NCI-H510A (cell line): ENCODE measurements around the gene MYO1E.
"Not testable (repeated sequence)": the region's sequence is repeated elsewhere in the genome, so short reads cannot be mapped to it uniquely, and the experiment has no call there.

Experiments used
- DNase-seq: peaks from one replicate; lab custom pipeline; 2025; lab: John Stamatoyannopoulos, UW

Gene MYO1E

DNA sequence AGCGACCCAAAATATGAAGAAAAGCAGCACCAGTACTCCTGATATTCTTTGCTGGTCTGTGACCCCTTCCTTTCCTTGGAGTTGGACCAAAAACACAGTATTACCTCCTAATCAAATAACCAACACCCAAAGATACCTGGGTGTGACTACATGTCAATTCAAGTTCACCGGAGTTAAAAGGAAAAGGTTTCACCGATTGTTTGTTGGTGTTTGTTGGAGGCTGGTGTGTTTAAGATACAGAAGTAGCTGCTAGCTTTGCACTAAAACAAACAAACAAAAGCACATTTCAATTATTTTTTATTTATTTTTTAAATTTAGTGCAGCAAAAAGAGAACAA lies 81.5 kb downstream of the MYO1E start:
- DNase-seq: no peak

GRCh38 chr15:59290295-59291212 lies 82.1 kb downstream of the MYO1E start:
- DNase-seq: no peak

DNA sequence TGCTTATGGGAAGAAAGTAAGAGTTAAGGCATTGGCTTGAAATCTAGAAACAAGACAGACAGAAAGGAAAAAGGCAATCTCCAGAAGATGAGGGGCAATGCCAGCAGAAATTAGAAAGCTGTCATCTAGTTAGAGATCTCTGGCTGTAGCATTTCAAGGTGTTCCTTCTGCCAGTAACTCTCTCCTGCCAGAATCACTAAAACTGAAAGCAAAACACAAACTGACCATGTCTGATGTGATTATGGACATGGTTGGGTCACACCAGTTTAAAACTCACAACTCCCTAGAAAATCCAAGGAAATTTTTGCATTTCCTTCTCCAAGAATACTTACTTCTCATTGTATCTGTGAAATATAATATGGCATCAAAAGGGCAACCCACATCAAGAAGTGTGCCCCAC lies 83.1 kb downstream of the MYO1E start:
- no peak for DNase-seq

- DNase-seq: no peak
Observed at GRCh38 chr15:59283717-59284391, 88.8 kb downstream of the MYO1E start.

DNA sequence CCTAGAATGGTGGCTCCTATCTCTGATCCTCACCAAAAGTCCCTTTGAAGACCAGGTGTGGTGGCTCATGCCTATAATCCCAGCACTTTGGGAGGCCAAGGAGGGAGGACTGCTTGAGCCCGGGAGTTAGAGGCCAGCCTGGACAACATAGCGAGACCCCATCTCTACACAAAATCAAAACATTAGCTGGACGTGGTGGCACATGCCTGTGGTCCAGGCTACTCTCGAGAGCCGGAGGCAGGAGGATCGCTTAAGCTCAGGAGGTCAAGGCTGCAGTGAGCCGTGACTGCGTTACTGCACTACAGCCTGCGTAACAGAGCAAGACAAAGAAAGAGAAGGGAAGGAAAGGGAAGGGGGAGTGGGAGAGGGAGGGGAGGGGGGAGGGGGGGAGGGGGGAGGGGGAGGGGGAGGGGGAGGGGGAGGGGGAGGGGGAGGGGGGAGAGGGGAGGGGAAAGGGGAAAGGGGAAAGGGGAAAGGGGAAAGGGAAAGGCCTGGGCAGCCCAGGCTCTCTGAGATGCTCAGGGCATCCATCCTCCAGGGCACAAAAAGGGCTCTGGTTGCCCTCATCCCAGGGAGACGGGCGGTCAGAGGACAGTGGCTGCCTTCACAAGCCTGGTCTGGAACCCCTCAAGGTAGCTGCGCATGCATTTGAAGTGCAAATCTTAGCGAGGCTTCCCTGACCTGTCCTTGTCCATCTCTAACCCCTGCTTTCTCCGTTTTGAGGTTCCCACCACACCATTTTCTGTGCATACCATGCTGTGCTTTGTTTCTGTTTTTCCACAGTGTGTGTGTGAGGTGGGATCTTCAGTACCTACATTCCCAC lies 89.9 kb downstream of the MYO1E start:
- no peak for DNase-seq

- DNase-seq: no peak
Observed at GRCh38 chr15:59281699-59282098, 91.0 kb downstream of the MYO1E start.

GRCh38 chr15:59280855-59281254 lies 91.8 kb downstream of the MYO1E start:
- no peak for DNase-seq

DNA sequence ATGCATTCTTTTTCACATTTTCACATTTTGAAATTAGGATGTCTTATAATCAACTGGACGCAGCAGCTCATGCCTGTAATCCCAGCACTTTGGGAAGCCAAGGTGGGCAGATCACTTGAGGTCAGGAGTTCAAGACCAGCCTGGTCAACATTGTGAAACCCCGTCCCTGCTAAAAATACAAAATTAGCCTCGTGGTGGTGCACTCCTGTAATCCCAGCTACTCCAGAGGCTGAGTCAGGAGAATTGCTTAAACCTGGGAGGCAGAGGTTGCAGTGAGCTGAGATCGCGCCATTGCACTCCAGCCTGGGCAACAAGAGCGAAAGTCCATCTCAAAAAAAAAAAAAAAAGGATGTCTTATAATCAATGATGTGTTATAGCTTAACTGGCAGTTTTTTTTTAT lies 92.4 kb downstream of the MYO1E start:
- DNase-seq: not testable (repeated sequence)

DNA sequence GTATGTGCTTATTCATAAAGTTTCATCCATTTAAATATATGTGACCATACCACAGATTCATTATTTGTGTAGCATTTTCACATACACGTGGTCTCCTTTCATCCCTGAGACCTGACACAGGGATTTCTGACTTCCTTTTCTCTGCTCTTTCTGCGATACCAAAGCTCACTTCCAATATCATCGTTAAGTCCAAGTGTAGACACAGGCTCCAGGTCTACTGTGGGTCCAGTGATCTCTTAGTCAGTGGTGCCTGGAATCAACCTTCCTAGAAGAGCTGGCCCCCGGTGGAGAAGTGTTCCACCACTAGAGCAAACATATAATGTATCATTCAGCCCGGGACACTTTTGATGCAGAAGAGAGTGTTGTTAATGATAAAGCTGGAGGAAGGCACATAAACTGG lies 93.6 kb downstream of the MYO1E start:
- no peak for DNase-seq

- DNase-seq: no peak
Observed at GRCh38 chr15:59278120-59278519, 94.6 kb downstream of the MYO1E start.

DNA sequence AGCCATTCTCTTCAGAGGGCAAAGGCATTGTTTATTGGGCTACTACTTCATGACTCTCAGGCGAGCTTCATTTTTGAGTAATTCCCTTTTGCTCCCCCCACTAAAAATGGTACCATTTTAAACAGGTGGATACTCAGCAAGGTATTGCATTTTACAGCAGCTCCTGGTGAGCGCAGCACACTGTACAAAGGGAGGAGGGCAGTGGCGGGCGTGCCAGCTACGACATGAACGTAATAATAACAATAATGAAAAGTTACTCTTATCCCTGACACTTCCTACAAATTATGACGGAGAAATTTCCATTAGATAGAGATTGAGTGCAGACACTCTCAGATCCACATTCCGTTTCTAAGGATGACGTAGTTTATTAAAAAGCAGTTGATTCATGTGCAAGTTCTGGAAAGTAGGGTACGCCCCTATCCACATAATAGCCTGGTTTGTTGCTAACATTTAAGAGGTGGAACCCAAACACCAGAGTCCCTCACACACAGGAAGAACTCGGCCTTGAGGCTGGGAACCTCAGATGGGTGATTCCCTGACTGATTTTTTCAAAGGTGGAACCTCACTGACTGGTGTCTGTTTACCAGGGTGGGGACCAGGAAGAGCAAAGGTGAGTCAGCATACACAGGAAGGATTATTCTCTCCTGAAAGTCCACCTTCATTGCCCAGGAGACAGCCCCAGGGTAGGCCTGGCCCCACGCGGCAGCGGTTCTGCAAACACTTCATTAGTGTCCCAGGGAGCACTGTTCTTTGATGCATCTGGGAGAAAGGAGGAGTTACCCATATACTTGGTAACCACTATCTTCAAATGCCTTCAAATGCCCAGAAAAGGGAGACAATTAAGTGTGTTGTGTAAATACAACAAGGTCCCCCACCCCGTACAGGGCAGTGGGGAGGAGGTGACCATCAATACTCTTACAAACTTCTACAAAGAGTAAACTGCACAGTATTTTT lies 96.2 kb downstream of the MYO1E start:
- DNase-seq: no peak

GRCh38 chr15:59274126-59274970 lies 98.3 kb downstream of the MYO1E start:
- DNase-seq: no peak

GRCh38 chr15:59273234-59273633 lies 99.4 kb downstream of the MYO1E start:
- no peak for DNase-seq

DNA sequence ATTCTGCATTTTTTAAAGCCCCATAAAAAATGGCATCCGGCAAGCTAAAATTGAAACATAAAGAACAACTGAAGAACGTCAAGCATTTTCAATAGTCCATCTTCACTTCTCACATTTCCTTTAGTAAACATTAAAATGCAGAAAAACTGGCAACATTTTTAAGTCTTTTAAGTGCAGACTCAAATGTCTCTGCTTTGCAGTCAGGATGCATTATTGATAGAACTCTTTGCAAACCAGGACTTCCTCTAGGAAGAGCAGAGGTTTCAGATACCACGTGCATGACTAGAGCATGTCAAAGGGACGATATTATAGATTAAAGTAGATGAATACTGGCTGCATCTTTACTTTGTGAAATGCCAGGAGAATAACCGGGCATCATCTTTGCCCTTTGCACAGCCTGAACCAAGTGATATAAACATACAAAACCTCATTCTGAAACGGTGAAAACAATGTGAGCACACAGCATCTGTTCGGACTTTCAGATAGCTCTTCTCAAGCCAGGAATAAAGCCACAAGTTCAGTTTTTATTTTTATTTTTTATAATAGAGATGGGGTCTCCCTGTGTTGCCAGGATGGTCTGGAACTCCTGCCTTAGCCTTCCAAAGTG lies 101.0 kb downstream of the MYO1E start:
- no peak for DNase-seq

DNA sequence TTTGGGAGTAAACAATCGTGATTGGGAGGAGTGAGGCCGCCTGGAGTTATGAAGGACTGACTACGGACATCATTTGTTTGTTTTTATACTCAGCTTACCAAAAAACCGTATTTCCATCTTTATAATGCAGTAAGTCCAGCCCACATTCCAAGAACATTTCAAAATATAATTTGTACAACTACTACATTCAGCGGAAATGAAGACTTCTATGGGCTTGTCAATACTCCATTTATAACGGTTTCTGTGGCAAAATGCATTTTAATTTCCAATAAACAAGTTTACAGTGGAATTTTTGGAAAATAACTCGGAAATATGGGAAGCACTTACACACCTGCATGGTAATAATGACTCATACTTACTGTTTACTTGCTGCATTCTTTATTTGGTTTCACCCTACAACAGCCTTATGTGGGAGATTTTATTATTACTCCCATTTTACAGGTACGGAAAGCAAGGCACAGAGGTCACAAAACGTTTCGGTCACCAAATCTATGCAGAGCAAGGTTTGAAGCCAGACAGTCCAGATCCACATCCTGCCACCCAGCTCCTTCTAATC lies 103.7 kb downstream of the MYO1E start:
- DNase-seq: no peak

DNA sequence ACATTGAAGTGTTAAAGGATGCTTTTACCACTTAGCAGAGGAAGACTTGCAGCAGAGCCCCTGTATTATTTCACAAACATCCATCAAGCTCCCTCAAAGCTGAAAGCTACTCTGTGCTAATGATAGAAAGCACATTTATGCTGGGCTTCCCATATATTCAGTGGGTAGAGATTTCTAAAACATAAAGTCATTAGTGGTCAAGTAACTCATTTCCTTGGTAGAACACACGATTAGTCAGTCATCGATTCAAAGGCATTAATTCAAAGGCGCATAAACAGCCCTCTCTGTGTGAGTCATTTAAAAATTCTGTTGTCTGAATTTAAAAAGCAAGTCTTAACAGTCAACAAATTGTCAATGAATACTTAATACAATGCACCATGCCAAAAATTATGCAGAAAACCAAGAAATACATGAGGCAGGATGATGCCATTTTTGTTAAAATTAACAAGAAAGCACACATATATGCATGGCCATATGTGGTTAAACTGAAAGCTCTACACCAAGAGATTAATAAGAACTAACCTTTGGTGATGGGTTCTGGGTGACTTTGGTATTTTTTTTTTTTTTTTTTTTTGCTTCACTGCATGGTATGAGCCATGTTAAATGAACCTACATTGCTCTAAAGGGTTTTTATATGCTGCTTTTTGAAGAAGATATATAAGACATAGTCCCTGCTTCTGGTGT lies 104.4 kb downstream of the MYO1E start:
- no peak for DNase-seq

DNA sequence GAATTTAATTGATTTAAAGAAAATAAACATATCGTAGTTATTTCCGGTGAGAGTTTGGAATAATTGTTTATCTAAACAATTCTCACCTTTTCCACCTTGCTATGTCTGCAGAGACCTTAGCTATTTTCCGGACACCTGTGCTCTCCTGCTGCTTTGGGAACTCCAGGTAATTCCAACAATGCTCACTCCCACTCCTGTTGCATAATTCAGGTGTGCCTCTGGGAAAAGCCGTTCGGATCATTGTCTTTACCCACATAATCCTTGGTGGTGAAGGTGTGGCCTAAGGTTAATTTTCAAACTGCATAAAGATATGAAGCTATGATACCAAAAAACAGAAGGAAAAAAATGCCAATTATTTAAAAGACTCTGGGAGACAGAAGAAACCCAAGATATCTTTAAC lies 106.6 kb downstream of the MYO1E start:
- DNase-seq: no peak

GRCh38 chr15:59262316-59262715 lies 110.4 kb downstream of the MYO1E start:
- no peak for DNase-seq

DNA sequence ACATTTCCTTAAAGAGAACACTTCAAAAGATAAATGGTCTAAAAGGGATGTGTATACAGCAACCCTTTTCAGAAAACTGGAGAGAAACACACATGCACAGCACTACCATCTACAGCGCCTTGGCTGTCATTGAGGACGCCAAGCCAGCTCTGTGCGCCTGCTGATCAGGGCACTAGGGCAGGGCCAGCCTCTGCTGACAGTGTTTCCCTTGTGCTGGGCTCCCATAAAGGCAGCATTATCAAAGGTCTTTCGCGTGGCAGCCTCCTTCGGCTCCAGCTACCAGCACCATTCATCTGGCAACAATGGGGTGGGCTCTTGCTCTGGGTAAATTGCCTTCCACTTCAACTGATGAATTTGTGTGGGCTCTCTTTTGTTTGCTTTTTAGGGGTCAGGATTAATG lies 112.6 kb downstream of the MYO1E start:
- no peak for DNase-seq
